HepG2 (cell line): Measurements from ENCODE around the gene VEGFA. TPM values are rescaled to one million over a fixed set of nuclear protein-coding genes. Genes with fewer than 3 reads are reported as not detected.

ENCODE experiments used
- DNMT3B ChIP-seq: conservative IDR thresholded peaks from 2 replicates; pipeline ENCODE4 v1.6.1; 2016; ENCODE audit warnings: missing biosample characterization, control low read depth
- FOSL1 ChIP-seq: sonication (generic); formaldehyde crosslinking; IDR thresholded peaks from 2 replicates; pipeline ENCODE4 v1.9.0; 2021; ENCODE audit warnings: missing genetic modification reagents, borderline replicate concordance
- GPBP1L1 ChIP-seq: sonication (generic); formaldehyde crosslinking; IDR thresholded peaks from 2 replicates; pipeline ENCODE4 v1.5.0; 2020; ENCODE audit warnings: mild to moderate bottlenecking, missing genetic modification reagents
- HDAC2 ChIP-seq: sonication (generic); formaldehyde crosslinking; IDR thresholded peaks from 2 replicates; pipeline ENCODE4 v1.4.0; 2020; ENCODE audit warnings: missing genetic modification reagents
- MLX ChIP-seq: IDR thresholded peaks from 2 replicates; pipeline ENCODE4 v1.6.1; 2016
- MXD4 ChIP-seq: IDR thresholded peaks from 2 replicates; pipeline ENCODE4 v1.6.1; 2016; ENCODE audit warnings: mild to moderate bottlenecking, missing biosample characterization, missing genetic modification reagents
- NR2C2 ChIP-seq: sonication (generic); formaldehyde crosslinking; IDR thresholded peaks from 2 replicates; pipeline ENCODE4 v1.4.0; 2020; ENCODE audit warnings: missing genetic modification reagents, mild to moderate bottlenecking, moderate library complexity, borderline replicate concordance
- NR2F1 ChIP-seq, 2 experiments: fragments of 450-650 bp in 1 of 2; formaldehyde crosslinking in 1 of 2; IDR thresholded peaks; 2 replicates each; pipeline versions ENCODE4 v1.5.0 to v1.6.1; 2016 to 2020; ENCODE audit warnings: mild to moderate bottlenecking in 1 of 2, missing compliant biosample characterization in 1 of 2, missing genetic modification reagents in 1 of 2, moderate library complexity in 1 of 2
- POLR2G ChIP-seq: fragments of 200-400 bp; formaldehyde crosslinking; IDR thresholded peaks from 2 replicates; pipeline ENCODE4 v1.6.1; 2018; ENCODE audit warnings: mild to moderate bottlenecking, low read depth, low read length, moderate library complexity
- SETDB1 ChIP-seq: sonication (generic); formaldehyde crosslinking; IDR thresholded peaks from 2 replicates; pipeline ENCODE4 v1.5.1; 2020; ENCODE audit warnings: missing genetic modification reagents, mild to moderate bottlenecking, borderline replicate concordance
- SP5 ChIP-seq: IDR thresholded peaks from 2 replicates; pipeline ENCODE4 v1.6.1; 2016; ENCODE audit warnings: low read depth, borderline replicate concordance
- TMF1 ChIP-seq: sonication (generic); formaldehyde crosslinking; IDR thresholded peaks from 2 replicates; pipeline ENCODE4 v1.8.1; 2022; ENCODE audit warnings: low read depth, missing genetic modification reagents
- YY1 ChIP-seq: IDR thresholded peaks from 2 replicates; pipeline ENCODE4 v1.6.1; 2011; ENCODE audit warnings: low read length, low read depth, moderate library complexity, mild to moderate bottlenecking; ENCODE audit not compliant: insufficient read depth, insufficient replicate concordance
- ZNF282 ChIP-seq: fragments of 450-650 bp; IDR thresholded peaks from 2 replicates; pipeline ENCODE4 v1.6.1; 2018; ENCODE audit not compliant: partially characterized antibody
- ZNF30 ChIP-seq: sonication (generic); formaldehyde crosslinking; IDR thresholded peaks from 2 replicates; pipeline ENCODE4 v1.5.0; 2020; ENCODE audit warnings: mild to moderate bottlenecking, missing genetic modification reagents
- polyA plus RNA-seq, 8 experiments: library from polyadenylated mRNA; depleted of rRNA in 3 of 8; stranded (reverse) in 7 of 8; unstranded in 1 of 8; fragments of >200 nt; fragmentation: Illumina TruSeq in 4 of 8; extraction: Trizol in 4 of 8; gene quantifications; 2 replicates each; pipeline versions ENCODE4 v1.2.1 to v1.2.3, GENCODE V29; 2011 to 2016; ENCODE audit warnings: low read depth in 4 of 8, missing spikeins in 1 of 8, mixed read lengths in 1 of 8; ENCODE audit not compliant: insufficient read depth in 1 of 8
- total RNA-seq, 5 experiments: library from RNA; depleted of rRNA; stranded (reverse); fragments of >200 nt; fragmentation: Illumina TruSeq; extraction: Trizol; gene quantifications; 2 replicates each; pipeline ENCODE4 v1.2.3, GENCODE V29; 2016; ENCODE audit warnings: low read depth in 1 of 5
- TF ChIP-seq, protein P1 (sequence below), 2 experiments: sonication (generic) in 1 of 2; formaldehyde crosslinking in 1 of 2; IDR thresholded peaks; 2 replicates each; pipeline versions ENCODE4 v1.4.0 to v1.6.1; 2018 to 2020; ENCODE audit warnings: missing genetic modification reagents in 2 of 2, borderline replicate concordance in 1 of 2, low read depth in 1 of 2, mild to moderate bottlenecking in 1 of 2, missing biosample characterization in 1 of 2
- TF ChIP-seq, protein P2 (sequence below): sonication (generic); formaldehyde crosslinking; conservative IDR thresholded peaks from 2 replicates; pipeline ENCODE4 v1.4.0; 2020; ENCODE audit warnings: missing genetic modification reagents
- TF ChIP-seq, protein P3 (sequence below): sonication (generic); formaldehyde crosslinking; IDR thresholded peaks from 2 replicates; pipeline ENCODE4 v1.4.0; 2020; ENCODE audit warnings: mild to moderate bottlenecking, missing genetic modification reagents, borderline replicate concordance
- TF ChIP-seq, protein P4 (sequence below): sonication (generic); formaldehyde crosslinking; IDR thresholded peaks from 2 replicates; pipeline ENCODE4 v1.5.1; 2020; ENCODE audit warnings: missing genetic modification reagents, mild to moderate bottlenecking, borderline replicate concordance

Gene VEGFA
- total and polyA plus RNA-seq, 2 of the 13 experiments (the other 11 are each of a cell fraction or from before 2014, with no cell fraction given) = 68.1 to 629 TPM

- TF ChIP-seq, protein P1, sequence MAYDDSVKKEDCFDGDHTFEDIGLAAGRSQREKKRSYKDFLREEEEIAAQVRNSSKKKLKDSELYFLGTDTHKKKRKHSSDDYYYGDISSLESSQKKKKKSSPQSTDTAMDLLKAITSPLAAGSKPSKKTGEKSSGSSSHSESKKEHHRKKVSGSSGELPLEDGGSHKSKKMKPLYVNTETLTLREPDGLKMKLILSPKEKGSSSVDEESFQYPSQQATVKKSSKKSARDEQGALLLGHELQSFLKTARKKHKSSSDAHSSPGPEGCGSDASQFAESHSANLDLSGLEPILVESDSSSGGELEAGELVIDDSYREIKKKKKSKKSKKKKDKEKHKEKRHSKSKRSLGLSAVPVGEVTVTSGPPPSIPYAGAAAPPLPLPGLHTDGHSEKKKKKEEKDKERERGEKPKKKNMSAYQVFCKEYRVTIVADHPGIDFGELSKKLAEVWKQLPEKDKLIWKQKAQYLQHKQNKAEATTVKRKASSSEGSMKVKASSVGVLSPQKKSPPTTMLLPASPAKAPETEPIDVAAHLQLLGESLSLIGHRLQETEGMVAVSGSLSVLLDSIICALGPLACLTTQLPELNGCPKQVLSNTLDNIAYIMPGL (CRISPR knock-in tag; IDR thresholded peaks at IDR 0.05; ENCODE audit: borderline replicate concordance in 1 of 2, low read depth in 1 of 2) = 0 out of 4 replicates have a peak, but pooled peaks of 1 of the 2 experiments have one; percentile 23
- TF ChIP-seq, protein P2, sequence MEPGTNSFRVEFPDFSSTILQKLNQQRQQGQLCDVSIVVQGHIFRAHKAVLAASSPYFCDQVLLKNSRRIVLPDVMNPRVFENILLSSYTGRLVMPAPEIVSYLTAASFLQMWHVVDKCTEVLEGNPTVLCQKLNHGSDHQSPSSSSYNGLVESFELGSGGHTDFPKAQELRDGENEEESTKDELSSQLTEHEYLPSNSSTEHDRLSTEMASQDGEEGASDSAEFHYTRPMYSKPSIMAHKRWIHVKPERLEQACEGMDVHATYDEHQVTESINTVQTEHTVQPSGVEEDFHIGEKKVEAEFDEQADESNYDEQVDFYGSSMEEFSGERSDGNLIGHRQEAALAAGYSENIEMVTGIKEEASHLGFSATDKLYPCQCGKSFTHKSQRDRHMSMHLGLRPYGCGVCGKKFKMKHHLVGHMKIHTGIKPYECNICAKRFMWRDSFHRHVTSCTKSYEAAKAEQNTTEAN (CRISPR knock-in tag) = no peak
- TF ChIP-seq, protein P3, sequence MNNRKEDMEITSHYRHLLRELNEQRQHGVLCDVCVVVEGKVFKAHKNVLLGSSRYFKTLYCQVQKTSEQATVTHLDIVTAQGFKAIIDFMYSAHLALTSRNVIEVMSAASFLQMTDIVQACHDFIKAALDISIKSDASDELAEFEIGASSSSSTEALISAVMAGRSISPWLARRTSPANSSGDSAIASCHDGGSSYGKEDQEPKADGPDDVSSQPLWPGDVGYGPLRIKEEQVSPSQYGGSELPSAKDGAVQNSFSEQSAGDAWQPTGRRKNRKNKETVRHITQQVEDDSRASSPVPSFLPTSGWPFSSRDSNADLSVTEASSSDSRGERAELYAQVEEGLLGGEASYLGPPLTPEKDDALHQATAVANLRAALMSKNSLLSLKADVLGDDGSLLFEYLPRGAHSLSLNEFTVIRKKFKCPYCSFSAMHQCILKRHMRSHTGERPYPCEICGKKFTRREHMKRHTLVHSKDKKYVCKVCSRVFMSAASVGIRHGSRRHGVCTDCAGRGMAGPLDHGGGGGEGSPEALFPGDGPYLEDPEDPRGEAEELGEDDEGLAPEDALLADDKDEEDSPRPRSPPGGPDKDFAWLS = no peak
- TF ChIP-seq ZNF30 (CRISPR knock-in tag) = no peak
- TF ChIP-seq SETDB1 (CRISPR knock-in tag) = no peak
- TF ChIP-seq MLX (CRISPR knock-in tag) = 0 out of 2 replicates have a peak, but pooled peaks have one; percentile 30
- TF ChIP-seq YY1 = no peak
- TF ChIP-seq, protein P4, sequence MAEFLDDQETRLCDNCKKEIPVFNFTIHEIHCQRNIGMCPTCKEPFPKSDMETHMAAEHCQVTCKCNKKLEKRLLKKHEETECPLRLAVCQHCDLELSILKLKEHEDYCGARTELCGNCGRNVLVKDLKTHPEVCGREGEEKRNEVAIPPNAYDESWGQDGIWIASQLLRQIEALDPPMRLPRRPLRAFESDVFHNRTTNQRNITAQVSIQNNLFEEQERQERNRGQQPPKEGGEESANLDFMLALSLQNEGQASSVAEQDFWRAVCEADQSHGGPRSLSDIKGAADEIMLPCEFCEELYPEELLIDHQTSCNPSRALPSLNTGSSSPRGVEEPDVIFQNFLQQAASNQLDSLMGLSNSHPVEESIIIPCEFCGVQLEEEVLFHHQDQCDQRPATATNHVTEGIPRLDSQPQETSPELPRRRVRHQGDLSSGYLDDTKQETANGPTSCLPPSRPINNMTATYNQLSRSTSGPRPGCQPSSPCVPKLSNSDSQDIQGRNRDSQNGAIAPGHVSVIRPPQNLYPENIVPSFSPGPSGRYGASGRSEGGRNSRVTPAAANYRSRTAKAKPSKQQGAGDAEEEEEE = no peak
- TF ChIP-seq GPBP1L1 (CRISPR knock-in tag) = no peak
- no peak for TF ChIP-seq NR2F1 (CRISPR knock-in tag; IDR thresholded peaks at IDR 0.05)
- TF ChIP-seq POLR2G = no peak
- TF ChIP-seq TMF1 (CRISPR knock-in tag) = no peak
- TF ChIP-seq DNMT3B = no peak
- peak; percentile 64 for TF ChIP-seq HDAC2 (CRISPR knock-in tag)
- no peak for TF ChIP-seq ZNF282
- TF ChIP-seq SP5 (CRISPR knock-in tag) = peak; percentile 35; the same call in 1 of the 2 replicates
- TF ChIP-seq MXD4 (CRISPR knock-in tag) = no peak
- no peak for TF ChIP-seq NR2C2 (CRISPR knock-in tag)
- TF ChIP-seq FOSL1 (CRISPR knock-in tag) = no peak
Observed at GRCh38 chr6:43827898-43828297, 57.9 kb downstream of the VEGFA start (continued).
